Neural cell (in vitro differentiated cells): Measurements from ENCODE around the gene BIRC7. TPM values are rescaled to one million over a fixed set of nuclear protein-coding genes. Genes with fewer than 3 reads are reported as not detected.

ENCODE experiments used
- H2AFZ ChIP-seq: fragments of 200-600, 300-800 bp; sonication (generic), shearing (Covaris generic); 2 replicates; pipeline ENCODE4 v1.6.0; 2014; ENCODE audit warnings: low read depth, mild to moderate bottlenecking, antibody characterized with exemption, low read length, moderate library complexity
- H3F3A ChIP-seq: fragments of 200-600 bp; shearing (Covaris generic); 2 replicates; pipeline ENCODE4 v1.6.1; 2016; ENCODE audit warnings: mild to moderate bottlenecking, moderate library complexity, mixed read lengths, antibody characterized with exemption, low read length; ENCODE audit not compliant: insufficient read depth, poor library complexity, severe bottlenecking
- H3K27ac ChIP-seq: fragments of 200-600, 300-800 bp; sonication (generic), shearing (Covaris generic); 2 replicates; pipeline ENCODE4 v1.5.1; 2014; ENCODE audit warnings: mild to moderate bottlenecking, low read length, moderate library complexity
- H3K27me3 ChIP-seq: fragments of 300-800, 200-600 bp; sonication (generic), shearing (Covaris generic); 2 replicates; pipeline ENCODE4 v1.6.0; 2014; ENCODE audit warnings: mild to moderate bottlenecking, low read depth, low read length, moderate library complexity; ENCODE audit not compliant: insufficient read depth
- H3K36me3 ChIP-seq: fragments of 300-800, 200-600 bp; sonication (generic), shearing (Covaris generic); 2 replicates; pipeline ENCODE4 v1.5.1; 2014; ENCODE audit warnings: mild to moderate bottlenecking, antibody characterized with exemption, low read length, moderate library complexity; ENCODE audit not compliant: insufficient read depth
- H3K4me2 ChIP-seq: fragments of 300-800, 200-600 bp; sonication (generic), shearing (Covaris generic); 2 replicates; pipeline ENCODE4 v1.6.0; 2014; ENCODE audit warnings: mild to moderate bottlenecking, low read length
- H3K4me3 ChIP-seq: fragments of 300-800, 200-600 bp; sonication (generic), shearing (Covaris generic); 2 replicates; pipeline ENCODE4 v1.5.1; 2014; ENCODE audit warnings: mild to moderate bottlenecking, low read length, moderate library complexity
- H3K79me2 ChIP-seq: fragments of 200-600 bp; shearing (Covaris generic); replicated peaks from 2 replicates; pipeline ENCODE4 v1.6.0; 2014; ENCODE audit warnings: mild to moderate bottlenecking, low read length, moderate library complexity; ENCODE audit not compliant: insufficient read depth
- H3K9ac ChIP-seq: fragments of 300-800, 200-600 bp; sonication (generic), shearing (Covaris generic); 2 replicates; pipeline ENCODE4 v1.6.1; 2016; ENCODE audit warnings: mild to moderate bottlenecking, low read length, mixed read lengths
- H3K9me2 ChIP-seq: fragments of 200-600 bp; shearing (Covaris generic); 2 replicates; pipeline ENCODE4 v1.6.1; 2016; ENCODE audit warnings: mild to moderate bottlenecking, low read length, mixed read lengths; ENCODE audit not compliant: insufficient read depth
- H3K9me3 ChIP-seq: fragments of 200-600, 300-800 bp; sonication (generic), shearing (Covaris generic); 2 replicates; pipeline ENCODE4 v1.6.1; 2016; ENCODE audit warnings: mild to moderate bottlenecking, mixed run types, low read length, moderate library complexity, mixed read lengths
- H4K20me1 ChIP-seq: fragments of 200-600 bp; shearing (Covaris generic); 2 replicates; pipeline ENCODE4 v1.6.1; 2016; ENCODE audit warnings: mild to moderate bottlenecking, mixed run types; ENCODE audit not compliant: insufficient read depth
- EP300 ChIP-seq: fragments of 450-650 bp; conservative IDR thresholded peaks from 2 replicates; pipeline ENCODE4 v1.6.1; 2014; ENCODE audit warnings: antibody characterized with exemption, mild to moderate bottlenecking, moderate library complexity; ENCODE audit not compliant: poor library complexity, severe bottlenecking
- EZH2 ChIP-seq: fragments of 200-600, 300-800 bp; shearing (Covaris generic), sonication (generic); IDR thresholded peaks from 2 replicates; pipeline ENCODE4 v1.6.1; 2014; ENCODE audit warnings: antibody characterized with exemption, low read length, borderline replicate concordance, mild to moderate bottlenecking; ENCODE audit not compliant: insufficient read depth, poor library complexity, severe bottlenecking
- MXI1 ChIP-seq: fragments of 450-650 bp; conservative IDR thresholded peaks from 2 replicates; pipeline ENCODE4 v1.6.1; 2014; ENCODE audit warnings: antibody characterized with exemption, mild to moderate bottlenecking; ENCODE audit not compliant: poor library complexity, severe bottlenecking
- POLR2AphosphoS5 ChIP-seq: IDR thresholded peaks from 2 replicates; pipeline ENCODE4 v1.6.1; 2012
- RAD21 ChIP-seq: fragments of 450-650 bp; conservative IDR thresholded peaks from 2 replicates; pipeline ENCODE4 v1.6.1; 2014; ENCODE audit warnings: antibody characterized with exemption, mild to moderate bottlenecking, moderate library complexity
- REST ChIP-seq: IDR thresholded peaks from 2 replicates; pipeline ENCODE4 v1.6.1; 2012; ENCODE audit warnings: borderline replicate concordance
- SMC3 ChIP-seq: fragments of 450-650 bp; conservative IDR thresholded peaks from 2 replicates; pipeline ENCODE4 v1.6.1; 2014; ENCODE audit warnings: antibody characterized with exemption, mild to moderate bottlenecking, moderate library complexity; ENCODE audit not compliant: poor library complexity
- TAF1 ChIP-seq: IDR thresholded peaks from 2 replicates; pipeline ENCODE4 v1.6.1; 2012; ENCODE audit warnings: low read depth
- polyA plus RNA-seq: library from polyadenylated mRNA; depleted of rRNA; stranded (reverse); fragments of >200 nt; gene quantifications from 2 replicates; pipeline ENCODE4 v1.2.3, GENCODE V29; 2014
- TF ChIP-seq, protein P1 (sequence below): fragments of 450-650 bp; IDR thresholded peaks from 2 replicates; pipeline ENCODE4 v1.5.1; 2014; ENCODE audit warnings: antibody characterized with exemption, mild to moderate bottlenecking, moderate library complexity; ENCODE audit not compliant: poor library complexity, severe bottlenecking

Gene BIRC7
- polyA plus RNA-seq, 1 donor from 2014 or later, result not detected

DNA sequence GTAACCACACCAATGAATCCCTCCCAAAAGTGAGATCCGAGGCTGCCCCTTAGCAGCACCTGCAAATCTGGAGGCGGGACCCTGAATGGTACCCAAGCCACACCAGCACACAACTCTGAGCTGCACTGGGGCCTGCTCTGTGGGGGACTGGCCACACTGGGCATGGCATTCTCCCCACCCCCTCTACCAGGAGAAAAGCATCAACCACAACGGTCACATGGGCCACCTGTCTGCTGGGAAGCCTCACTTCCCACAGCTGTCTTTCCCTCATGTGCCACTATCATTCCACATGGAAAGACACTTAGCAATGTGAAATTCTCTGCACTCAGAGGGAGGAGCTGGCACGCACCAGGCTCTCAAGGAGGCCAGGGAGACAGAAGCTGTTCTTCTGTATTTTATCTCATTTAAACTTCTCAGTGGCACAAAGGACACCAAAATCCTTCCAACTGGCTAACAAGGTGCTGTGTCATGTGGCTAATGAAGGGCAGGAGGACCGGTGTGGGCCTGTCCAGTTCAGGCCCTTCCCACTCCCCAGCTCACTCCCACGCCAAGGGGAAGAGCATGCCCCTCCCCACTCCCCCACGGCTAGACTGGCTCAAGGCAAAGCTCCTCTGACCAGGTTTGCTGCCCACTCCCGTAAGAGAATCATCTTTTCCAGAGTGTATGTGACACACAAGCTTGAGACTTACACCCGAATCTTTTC, 38.8 kb upstream of the BIRC7 start:
- TF ChIP-seq EP300, result no peak
- TF ChIP-seq, protein P1, sequence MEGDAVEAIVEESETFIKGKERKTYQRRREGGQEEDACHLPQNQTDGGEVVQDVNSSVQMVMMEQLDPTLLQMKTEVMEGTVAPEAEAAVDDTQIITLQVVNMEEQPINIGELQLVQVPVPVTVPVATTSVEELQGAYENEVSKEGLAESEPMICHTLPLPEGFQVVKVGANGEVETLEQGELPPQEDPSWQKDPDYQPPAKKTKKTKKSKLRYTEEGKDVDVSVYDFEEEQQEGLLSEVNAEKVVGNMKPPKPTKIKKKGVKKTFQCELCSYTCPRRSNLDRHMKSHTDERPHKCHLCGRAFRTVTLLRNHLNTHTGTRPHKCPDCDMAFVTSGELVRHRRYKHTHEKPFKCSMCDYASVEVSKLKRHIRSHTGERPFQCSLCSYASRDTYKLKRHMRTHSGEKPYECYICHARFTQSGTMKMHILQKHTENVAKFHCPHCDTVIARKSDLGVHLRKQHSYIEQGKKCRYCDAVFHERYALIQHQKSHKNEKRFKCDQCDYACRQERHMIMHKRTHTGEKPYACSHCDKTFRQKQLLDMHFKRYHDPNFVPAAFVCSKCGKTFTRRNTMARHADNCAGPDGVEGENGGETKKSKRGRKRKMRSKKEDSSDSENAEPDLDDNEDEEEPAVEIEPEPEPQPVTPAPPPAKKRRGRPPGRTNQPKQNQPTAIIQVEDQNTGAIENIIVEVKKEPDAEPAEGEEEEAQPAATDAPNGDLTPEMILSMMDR, result no peak
- no peak for TF ChIP-seq EZH2
- TF ChIP-seq RAD21, result no peak
- TF ChIP-seq MXI1, result no peak
- TF ChIP-seq REST, result no peak
- TF ChIP-seq SMC3, result no peak
- no peak for TF ChIP-seq POLR2AphosphoS5
- no peak for TF ChIP-seq TAF1
- H3K27ac ChIP-seq, result no peak overlapping the region
- peaks cover 11% of the 10 kb centered on the region for H3K36me3 ChIP-seq
- no peaks in the 10 kb centered on the region for H3K9me2 ChIP-seq
- H3K9ac ChIP-seq, result no peak overlapping the region
- H3K4me2 ChIP-seq, result no peak overlapping the region
- H3K9me3 ChIP-seq, result no peaks in the 10 kb centered on the region
- peaks cover 4% of the 10 kb centered on the region for H4K20me1 ChIP-seq
- no peak overlapping the region for H2AFZ ChIP-seq
- H3K4me3 ChIP-seq, result no peak overlapping the region
- H3F3A ChIP-seq, result no peaks in the 10 kb centered on the region
- no peaks in the 10 kb centered on the region for H3K27me3 ChIP-seq
- peaks cover 10% of the 10 kb centered on the region for H3K79me2 ChIP-seq

DNA sequence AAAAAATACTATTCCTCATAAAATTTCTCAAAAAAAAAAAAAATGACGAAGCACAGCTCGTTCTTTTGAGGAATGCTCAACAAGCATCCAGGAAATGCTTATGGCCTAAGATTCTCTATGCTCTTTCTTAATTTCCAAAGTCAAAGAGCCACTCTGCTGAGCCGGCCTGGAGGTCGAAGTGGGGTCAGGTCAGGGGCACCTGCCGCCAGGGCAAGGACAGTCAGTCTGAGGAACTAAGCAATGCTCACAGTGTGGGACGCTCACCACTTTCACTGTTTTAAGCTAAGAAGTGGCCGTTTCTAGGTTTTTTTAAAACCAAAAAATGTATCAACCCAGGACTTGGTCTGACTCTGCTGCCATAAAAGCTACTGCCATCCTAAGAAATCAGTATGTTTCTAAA, 37.1 kb upstream of the BIRC7 start:
- no peak overlapping the region for H2AFZ ChIP-seq
- no peak overlapping the region for H3K4me3 ChIP-seq
- H3K27ac ChIP-seq, result no peak overlapping the region
- no peaks in the 10 kb centered on the region for H3K9me2 ChIP-seq
- H3F3A ChIP-seq, result no peaks in the 10 kb centered on the region
- H3K79me2 ChIP-seq, result peaks cover 10% of the 10 kb centered on the region
- H3K27me3 ChIP-seq, result no peaks in the 10 kb centered on the region
- H3K9me3 ChIP-seq, result no peaks in the 10 kb centered on the region
- H4K20me1 ChIP-seq, result peaks cover 4% of the 10 kb centered on the region
- TF ChIP-seq REST, result no peak
- no peak for TF ChIP-seq EP300
- TF ChIP-seq, protein P1, result no peak
- no peak for TF ChIP-seq MXI1
- TF ChIP-seq RAD21, result no peak
- TF ChIP-seq POLR2AphosphoS5, result no peak
- no peak for TF ChIP-seq TAF1
- TF ChIP-seq EZH2, result no peak
- no peak for TF ChIP-seq SMC3
- no peak overlapping the region for H3K4me2 ChIP-seq
- H3K36me3 ChIP-seq, result peaks cover 11% of the 10 kb centered on the region
- no peak overlapping the region for H3K9ac ChIP-seq
